GM20000 (cell line): ENCODE results near the gene SUSD6.
"Not testable (repeated sequence)": the region's sequence is repeated elsewhere in the genome, so short reads cannot be mapped to it uniquely, and the experiment has no call there.

ENCODE experiments used
- DNase-seq: peaks from one replicate; pipeline ENCODE4 v3.0.0; 2012; ENCODE audit warnings: low spot score
- TF ChIP-seq, protein P1 (sequence below): IDR thresholded peaks from 2 replicates; pipeline ENCODE4 v1.5.1; 2012; ENCODE audit warnings: mild to moderate bottlenecking, control low read depth; ENCODE audit errors: extremely low read depth, missing control alignments

Gene SUSD6

GRCh38 chr14:69696633-69697557, 85.5 kb downstream of the SUSD6 start:
- no peak for DNase-seq
- TF ChIP-seq, protein P1, sequence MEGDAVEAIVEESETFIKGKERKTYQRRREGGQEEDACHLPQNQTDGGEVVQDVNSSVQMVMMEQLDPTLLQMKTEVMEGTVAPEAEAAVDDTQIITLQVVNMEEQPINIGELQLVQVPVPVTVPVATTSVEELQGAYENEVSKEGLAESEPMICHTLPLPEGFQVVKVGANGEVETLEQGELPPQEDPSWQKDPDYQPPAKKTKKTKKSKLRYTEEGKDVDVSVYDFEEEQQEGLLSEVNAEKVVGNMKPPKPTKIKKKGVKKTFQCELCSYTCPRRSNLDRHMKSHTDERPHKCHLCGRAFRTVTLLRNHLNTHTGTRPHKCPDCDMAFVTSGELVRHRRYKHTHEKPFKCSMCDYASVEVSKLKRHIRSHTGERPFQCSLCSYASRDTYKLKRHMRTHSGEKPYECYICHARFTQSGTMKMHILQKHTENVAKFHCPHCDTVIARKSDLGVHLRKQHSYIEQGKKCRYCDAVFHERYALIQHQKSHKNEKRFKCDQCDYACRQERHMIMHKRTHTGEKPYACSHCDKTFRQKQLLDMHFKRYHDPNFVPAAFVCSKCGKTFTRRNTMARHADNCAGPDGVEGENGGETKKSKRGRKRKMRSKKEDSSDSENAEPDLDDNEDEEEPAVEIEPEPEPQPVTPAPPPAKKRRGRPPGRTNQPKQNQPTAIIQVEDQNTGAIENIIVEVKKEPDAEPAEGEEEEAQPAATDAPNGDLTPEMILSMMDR: no peak

- TF ChIP-seq, protein P1: no peak
- DNase-seq: no peak
Observed at GRCh38 chr14:69698572-69698971, 87.2 kb downstream of the SUSD6 start.

DNA sequence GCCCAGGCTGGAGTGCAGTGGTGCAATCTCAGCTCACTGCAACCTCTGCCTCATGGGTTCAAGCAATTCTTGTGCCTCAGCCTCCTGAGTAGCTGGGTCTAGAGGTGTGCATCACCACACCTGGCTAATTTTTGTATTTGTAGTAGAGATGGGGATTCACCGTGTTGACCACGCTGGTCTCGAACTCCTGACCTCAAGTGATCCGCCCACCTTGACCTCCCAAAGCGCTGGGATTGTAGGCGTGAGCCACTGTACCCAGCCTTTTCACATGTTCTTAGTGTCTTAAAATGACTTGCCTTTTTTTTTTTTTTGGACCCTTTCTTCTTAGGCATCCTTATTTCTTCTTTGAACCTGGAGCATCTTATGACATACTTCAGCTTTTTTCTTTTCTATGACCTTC, 87.8 kb downstream of the SUSD6 start:
- DNase-seq: not testable (repeated sequence)

DNA sequence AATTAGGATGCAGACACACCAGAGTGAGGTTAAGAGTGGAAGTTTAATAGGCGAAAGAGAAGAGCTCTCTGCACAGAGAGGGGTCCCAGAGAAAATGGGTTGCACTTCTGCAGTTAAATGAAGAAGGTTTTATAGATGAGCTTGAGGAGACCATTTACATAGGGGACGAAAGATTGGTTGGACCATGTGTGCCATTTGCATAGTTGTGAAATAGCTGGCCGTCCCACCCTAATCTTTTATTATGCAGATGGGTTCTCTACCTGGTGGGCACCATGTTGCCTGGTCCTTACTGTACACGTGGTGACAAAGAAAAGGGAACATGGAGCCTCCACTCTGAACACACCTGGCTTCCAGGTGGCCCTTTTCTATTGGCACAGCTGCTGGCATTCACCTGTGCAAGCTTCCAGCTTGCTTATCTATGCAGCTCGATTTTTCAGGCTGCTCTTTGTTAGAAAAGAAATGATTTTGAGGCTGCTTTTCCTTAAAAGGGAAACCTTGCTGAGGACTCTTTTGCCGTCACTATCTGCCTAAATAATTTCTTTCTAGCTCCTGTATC, 88.4 kb downstream of the SUSD6 start:
- TF ChIP-seq, protein P1: no peak
- DNase-seq: no peak

GRCh38 chr14:69700575-69700974, 89.2 kb downstream of the SUSD6 start:
- DNase-seq: no peak
- TF ChIP-seq, protein P1: no peak

- DNase-seq: no peak
- TF ChIP-seq, protein P1: no peak
Observed at GRCh38 chr14:69701291-69701690, 89.9 kb downstream of the SUSD6 start.

- TF ChIP-seq, protein P1: no peak
- DNase-seq: no peak
Observed at GRCh38 chr14:69701857-69702256, 90.5 kb downstream of the SUSD6 start.
